ENCODE results near the gene CHMP1A. TPM values are rescaled to one million over a fixed set of nuclear protein-coding genes. Genes with fewer than 3 reads are reported as not detected.

CHMP1A gene
- total and polyA plus RNA-seq, 2 experiments from 2014 or later: 86.2 to 87.5 TPM

DNA sequence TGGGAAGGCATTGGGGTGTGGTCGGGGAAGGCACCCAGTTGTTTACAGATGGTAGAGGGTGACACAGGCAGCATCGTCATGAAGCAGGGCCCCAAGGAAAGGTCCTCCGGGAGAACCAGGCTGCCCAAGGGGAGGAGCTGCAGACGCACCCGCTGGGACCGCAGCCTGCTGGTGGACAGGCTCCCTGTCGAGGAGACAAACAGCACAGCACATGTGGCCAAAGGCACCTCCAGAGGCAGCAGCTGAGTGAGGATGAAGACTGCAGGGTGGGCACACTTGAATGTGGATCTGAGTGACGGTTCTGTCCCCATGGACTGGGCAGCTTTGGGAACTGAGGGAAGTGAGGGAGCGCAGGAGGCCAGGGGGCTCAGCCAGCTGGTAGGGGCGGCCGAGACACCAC is 12.4 kb downstream of the CHMP1A start:
- H3K27me3 ChIP-seq: no peaks in the 10 kb centered on the region
- no peaks in the 10 kb centered on the region for H3K9me3 ChIP-seq (ENCODE audit: low read depth)
- no peak for DNase-seq (ENCODE audit: low read depth in 1 of 2, low spot score in 1 of 2)
- no peak overlapping the region for H3K27ac ChIP-seq
- TF ChIP-seq, protein P1, sequence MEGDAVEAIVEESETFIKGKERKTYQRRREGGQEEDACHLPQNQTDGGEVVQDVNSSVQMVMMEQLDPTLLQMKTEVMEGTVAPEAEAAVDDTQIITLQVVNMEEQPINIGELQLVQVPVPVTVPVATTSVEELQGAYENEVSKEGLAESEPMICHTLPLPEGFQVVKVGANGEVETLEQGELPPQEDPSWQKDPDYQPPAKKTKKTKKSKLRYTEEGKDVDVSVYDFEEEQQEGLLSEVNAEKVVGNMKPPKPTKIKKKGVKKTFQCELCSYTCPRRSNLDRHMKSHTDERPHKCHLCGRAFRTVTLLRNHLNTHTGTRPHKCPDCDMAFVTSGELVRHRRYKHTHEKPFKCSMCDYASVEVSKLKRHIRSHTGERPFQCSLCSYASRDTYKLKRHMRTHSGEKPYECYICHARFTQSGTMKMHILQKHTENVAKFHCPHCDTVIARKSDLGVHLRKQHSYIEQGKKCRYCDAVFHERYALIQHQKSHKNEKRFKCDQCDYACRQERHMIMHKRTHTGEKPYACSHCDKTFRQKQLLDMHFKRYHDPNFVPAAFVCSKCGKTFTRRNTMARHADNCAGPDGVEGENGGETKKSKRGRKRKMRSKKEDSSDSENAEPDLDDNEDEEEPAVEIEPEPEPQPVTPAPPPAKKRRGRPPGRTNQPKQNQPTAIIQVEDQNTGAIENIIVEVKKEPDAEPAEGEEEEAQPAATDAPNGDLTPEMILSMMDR (IDR thresholded peaks at IDR 0.05; ENCODE audit: low read depth, low read length): no peak
- peaks cover 15% of the 10 kb centered on the region for H3K36me3 ChIP-seq
- peaks cover 7% of the 10 kb centered on the region for H3K4me1 ChIP-seq (ENCODE audit: low read depth)
- H3K4me3 ChIP-seq: no peak overlapping the region

DNA sequence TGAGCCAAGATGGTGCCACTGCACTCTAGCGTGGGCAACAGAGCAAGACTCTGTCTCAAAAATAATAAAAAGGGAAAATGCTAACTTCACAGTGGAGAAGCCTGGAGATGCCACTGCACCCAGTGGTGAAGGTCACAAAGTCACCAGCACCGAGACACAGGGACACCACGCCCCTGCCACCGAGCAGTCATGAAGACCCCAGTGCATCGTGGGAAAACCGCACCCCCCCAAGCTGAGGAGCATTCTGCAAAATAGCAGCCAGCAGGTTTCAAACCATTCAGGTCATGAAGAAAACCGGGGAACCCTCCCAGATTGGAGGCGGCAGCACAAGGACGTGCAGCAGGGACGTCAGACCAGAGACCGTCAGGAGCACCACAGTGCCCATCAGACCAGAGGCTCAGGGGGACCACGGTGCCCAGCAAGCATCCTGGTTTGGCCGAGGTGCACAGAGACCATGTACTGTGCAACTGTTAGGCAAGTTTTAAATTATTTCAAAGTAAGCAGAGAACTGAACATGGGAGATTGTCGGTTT is 13.7 kb downstream of the CHMP1A start:
- no peak for DNase-seq (ENCODE audit: low read depth in 1 of 2, low spot score in 1 of 2)

DNA sequence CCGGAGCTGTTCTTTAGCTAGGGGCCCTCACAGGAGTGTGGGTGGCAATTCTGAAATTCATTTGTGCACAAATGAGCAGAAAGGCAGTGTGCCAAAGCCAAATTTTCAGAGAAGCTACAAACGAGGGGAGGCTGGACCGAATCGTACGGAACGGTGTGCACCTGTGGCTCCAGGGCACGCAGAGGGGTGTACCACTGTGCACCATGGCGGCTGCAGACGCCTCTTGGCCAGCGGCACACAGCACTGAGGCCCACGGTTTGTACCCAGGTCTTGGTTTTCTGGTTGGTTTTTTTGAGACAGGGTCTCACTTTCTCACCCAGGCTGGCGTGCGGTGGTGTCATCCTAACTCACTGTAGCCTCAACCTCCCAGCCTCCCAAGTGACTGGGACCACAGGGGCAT is 14.9 kb downstream of the CHMP1A start:
- Histone ChIP-seq H3K4me3 (no peak overlapping the region), H3K4me1 (ENCODE audit: low read depth) (peaks cover 7% of the 10 kb centered on the region), H3K27ac (no peak overlapping the region), H3K36me3 (peaks cover 15% of the 10 kb centered on the region), H3K9me3 (ENCODE audit: low read depth) (no peaks in the 10 kb centered on the region), H3K27me3 (no peaks in the 10 kb centered on the region)
- no peak for DNase-seq (ENCODE audit: low read depth in 1 of 2, low spot score in 1 of 2)
- TF ChIP-seq, protein P1 (IDR thresholded peaks at IDR 0.05; ENCODE audit: low read depth, low read length): no peak

More for the DNA sequence above, 13.7 kb downstream of the CHMP1A start:
- Histone ChIP-seq H3K27ac (no peak overlapping the region), H3K4me3 (no peak overlapping the region), H3K36me3 (peaks cover 15% of the 10 kb centered on the region), H3K9me3 (ENCODE audit: low read depth) (no peaks in the 10 kb centered on the region), H3K4me1 (ENCODE audit: low read depth) (peaks cover 7% of the 10 kb centered on the region), H3K27me3 (no peaks in the 10 kb centered on the region)
- TF ChIP-seq, protein P1 (IDR thresholded peaks at IDR 0.05; ENCODE audit: low read depth, low read length): no peak

DNA sequence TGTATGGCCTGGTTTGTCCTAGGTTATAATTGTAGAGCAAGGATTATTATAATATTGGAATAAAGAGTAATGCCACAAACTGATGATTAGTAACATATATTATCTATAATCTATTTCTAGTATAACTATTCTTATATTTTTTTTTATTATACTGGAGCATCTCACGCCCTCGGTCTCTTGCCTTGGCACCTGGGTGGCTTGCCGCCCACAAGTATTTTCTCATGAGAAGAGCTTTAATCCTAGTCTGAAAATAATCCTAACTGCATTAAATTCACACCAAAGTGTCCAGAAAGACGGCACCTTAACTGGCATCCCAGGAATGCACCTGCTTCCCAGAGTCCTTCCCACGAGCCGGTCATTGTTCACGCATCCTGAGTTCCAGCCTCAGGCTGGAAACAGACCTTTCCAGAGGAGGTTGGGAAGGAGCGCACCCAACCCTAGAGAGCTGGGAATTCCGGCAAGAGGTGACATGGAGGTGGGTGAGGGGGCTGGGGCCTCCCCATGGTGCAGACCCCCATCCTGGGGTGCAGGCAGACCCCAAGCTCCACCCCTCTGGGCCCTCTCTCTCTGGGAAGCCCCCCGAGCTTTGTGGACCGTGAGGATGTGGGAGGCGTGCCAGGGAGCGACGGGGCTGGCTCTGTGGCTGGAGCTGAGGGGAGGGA is 15.9 kb downstream of the CHMP1A start:
- peaks cover 9% of the 10 kb centered on the region for H3K36me3 ChIP-seq
- H3K4me1 ChIP-seq (ENCODE audit: low read depth): peaks cover 7% of the 10 kb centered on the region
- H3K27me3 ChIP-seq: no peaks in the 10 kb centered on the region
- no peak overlapping the region for H3K27ac ChIP-seq
- no peak for DNase-seq (ENCODE audit: low read depth in 1 of 2, low spot score in 1 of 2)
- H3K4me3 ChIP-seq: no peak overlapping the region
- H3K9me3 ChIP-seq (ENCODE audit: low read depth): no peaks in the 10 kb centered on the region
- TF ChIP-seq, protein P1 (IDR thresholded peaks at IDR 0.05; ENCODE audit: low read depth, low read length): no peak

DNA sequence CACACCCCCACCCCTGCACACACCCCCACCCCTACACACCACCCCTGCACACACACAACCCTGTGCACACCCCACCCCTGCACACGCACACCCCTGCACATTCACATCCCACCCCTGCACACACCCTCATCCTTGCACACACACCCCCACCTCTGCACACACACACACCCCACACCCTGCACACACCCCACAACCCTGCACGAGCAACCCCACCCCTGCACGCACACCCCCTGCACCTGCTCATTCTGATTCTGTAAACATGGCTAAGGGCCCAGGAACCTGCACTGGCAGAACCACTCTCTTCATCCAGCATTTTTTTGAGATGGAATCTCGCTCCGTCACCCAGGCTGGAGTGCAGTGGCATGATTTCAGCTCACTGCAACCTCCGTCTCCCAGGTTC is 18.1 kb downstream of the CHMP1A start:
- TF ChIP-seq, protein P1 (IDR thresholded peaks at IDR 0.05; ENCODE audit: low read depth, low read length): no peak

More for the DNA sequence above, 18.1 kb downstream of the CHMP1A start:
- no peak for DNase-seq (ENCODE audit: low read depth in 1 of 2, low spot score in 1 of 2)
- peaks cover 7% of the 10 kb centered on the region for H3K4me1 ChIP-seq (ENCODE audit: low read depth)
- H3K4me3 ChIP-seq: no peak overlapping the region
- H3K9me3 ChIP-seq (ENCODE audit: low read depth): no peaks in the 10 kb centered on the region
- H3K27ac ChIP-seq: no peak overlapping the region
- no peaks in the 10 kb centered on the region for H3K27me3 ChIP-seq
- H3K36me3 ChIP-seq: no peaks in the 10 kb centered on the region

All from cardiac muscle cell (in vitro differentiated cells and primary cell).